Measurements from ENCODE around the gene CLCN4.

DNA sequence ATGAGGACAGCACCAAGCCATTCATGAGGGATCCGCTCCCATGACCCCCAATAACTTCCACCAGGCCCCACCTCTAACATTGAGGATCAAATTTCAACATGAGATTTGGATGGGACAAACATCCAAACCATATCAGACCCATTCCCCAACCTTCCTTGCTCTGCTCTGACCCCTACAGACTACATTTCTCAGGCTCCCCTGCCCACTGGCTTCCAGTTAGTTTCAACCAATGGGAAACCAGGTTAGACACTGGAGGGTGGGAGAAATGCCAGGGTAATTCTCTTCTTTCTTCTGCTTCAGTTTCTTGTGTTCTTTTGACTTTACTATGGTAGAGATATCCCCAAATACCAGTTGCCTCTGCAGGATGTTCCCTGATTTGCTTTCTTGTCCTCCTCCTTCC is 125.7 kb downstream of the CLCN4 start:
- TF ChIP-seq ZNF138 (tag by site-specific recombination; IDR thresholded peaks at IDR 0.05; ENCODE audit: borderline replicate concordance) (no peak), ZNF140 (tag by site-specific recombination; IDR thresholded peaks at IDR 0.05) (no peak)

Measured in HEK293 (cell line).